IMR-90 (cell line): ENCODE results near the gene RAB12.

Experiments
- BHLHE40 ChIP-seq: fragments of 150-350 bp; IDR thresholded peaks from 2 replicates; pipeline ENCODE4 v1.6.1; 2016; ENCODE audit warnings: mild to moderate bottlenecking, low read depth, low read length
- CHD1 ChIP-seq: IDR thresholded peaks from 2 replicates; pipeline ENCODE4 v1.6.1; 2012; ENCODE audit warnings: low read depth, low read length, improper control_type of control experiment
- CTCF ChIP-seq: conservative IDR thresholded peaks from 2 replicates; pipeline ENCODE4 v1.5.1; 2012; ENCODE audit warnings: mild to moderate bottlenecking, low read depth, low read length, improper control_type of control experiment
- ELK1 ChIP-seq: fragments of 150-350 bp; IDR thresholded peaks from 2 replicates; pipeline ENCODE4 v1.6.1; 2016; ENCODE audit warnings: low read depth, mild to moderate bottlenecking, low read length, moderate library complexity, borderline replicate concordance
- FOS ChIP-seq: fragments of 150-350 bp; IDR thresholded peaks from 2 replicates; pipeline ENCODE4 v1.6.1; 2016; ENCODE audit warnings: low read depth, low read length
- MAFK ChIP-seq: IDR thresholded peaks from 2 replicates; pipeline ENCODE4 v1.6.1; 2012; ENCODE audit warnings: low read depth, low read length, improper control_type of control experiment
- MXI1 ChIP-seq: IDR thresholded peaks from 2 replicates; pipeline ENCODE4 v1.6.1; 2012; ENCODE audit warnings: low read depth, mild to moderate bottlenecking, low read length, moderate library complexity, borderline replicate concordance
- POLR2A ChIP-seq: IDR thresholded peaks from 2 replicates; pipeline ENCODE4 v1.6.1; 2012; ENCODE audit warnings: mild to moderate bottlenecking, low read depth, low read length
- SMC3 ChIP-seq: fragments of 150-350 bp; IDR thresholded peaks from 2 replicates; pipeline ENCODE4 v1.6.1; 2016; ENCODE audit warnings: low read depth, mild to moderate bottlenecking, antibody characterized with exemption, low read length, moderate library complexity

GRCh38 chr18:8629602-8630001 is 20.4 kb downstream of the RAB12 start:
- TF ChIP-seq POLR2A (no peak), CTCF (no peak), ELK1 (no peak), MXI1 (no peak), MAFK (no peak), FOS (no peak), SMC3 (no peak), CHD1 (no peak), BHLHE40 (no peak)
